ENCODE data around the gene GRIP1. TPM values are rescaled to one million over a fixed set of nuclear protein-coding genes. Genes with fewer than 3 reads are reported as not detected.

GRIP1 gene
- total RNA-seq, 1 donor from 2014 or later = not detected

- intact Hi-C loops (cut with micrococcal nuclease) = no loop called here
These were observed 279.0 kb downstream of the GRIP1 start for GRCh38 chr12:66399911-66400306.

- intact Hi-C loops (cut with micrococcal nuclease) = no loop called here
These were observed 279.7 kb downstream of the GRIP1 start for GRCh38 chr12:66398931-66399910.

- intact Hi-C loops (cut with micrococcal nuclease) = no loop called here
These were observed 281.1 kb downstream of the GRIP1 start for GRCh38 chr12:66397574-66398290.

- intact Hi-C loops (cut with micrococcal nuclease) = no loop called here
These were observed 285.0 kb downstream of the GRIP1 start for GRCh38 chr12:66393890-66394289.

- intact Hi-C loops (cut with micrococcal nuclease) = no loop called here
These were observed 286.5 kb downstream of the GRIP1 start for GRCh38 chr12:66392266-66392915.

- intact Hi-C loops (cut with micrococcal nuclease) = no loop called here
These were observed 290.4 kb downstream of the GRIP1 start for GRCh38 chr12:66388517-66388916.

GRCh38 chr12:66387117-66387516 lies 291.8 kb downstream of the GRIP1 start:
- intact Hi-C loops (cut with micrococcal nuclease) = no loop called here

- intact Hi-C loops (cut with micrococcal nuclease) = no loop called here
These were observed 297.9 kb downstream of the GRIP1 start for GRCh38 chr12:66380769-66381535.

GRCh38 chr12:66379616-66380015 lies 299.3 kb downstream of the GRIP1 start:
- intact Hi-C loops (cut with micrococcal nuclease) = no loop called here

- intact Hi-C loops (cut with micrococcal nuclease) = no loop called here
These were observed 303.3 kb downstream of the GRIP1 start for GRCh38 chr12:66375560-66375959.

- intact Hi-C loops (cut with micrococcal nuclease) = no loop called here
These were observed 306.9 kb downstream of the GRIP1 start for GRCh38 chr12:66371982-66372381.

- intact Hi-C loops (cut with micrococcal nuclease) = no loop called here
These were observed 311.7 kb downstream of the GRIP1 start for GRCh38 chr12:66367015-66367667.

- intact Hi-C loops (cut with micrococcal nuclease) = no loop called here
These were observed 313.0 kb downstream of the GRIP1 start for GRCh38 chr12:66365718-66366490.

GRCh38 chr12:66361703-66362102 lies 317.2 kb downstream of the GRIP1 start:
- intact Hi-C loops (cut with micrococcal nuclease) = no loop called here

GRCh38 chr12:66359300-66359699 lies 319.6 kb downstream of the GRIP1 start:
- intact Hi-C loops (cut with micrococcal nuclease) = no loop called here

GRCh38 chr12:66354291-66354690 lies 324.6 kb downstream of the GRIP1 start:
- intact Hi-C loops (cut with micrococcal nuclease) = no loop called here

GRCh38 chr12:66352899-66353298 lies 326.0 kb downstream of the GRIP1 start:
- intact Hi-C loops (cut with micrococcal nuclease) = loop anchor here (2.0 kb wide), 1 partner anchor 56 kb away; no protein-coding TSS in a partner anchor

GRCh38 chr12:66352197-66352596 lies 326.7 kb downstream of the GRIP1 start:
- intact Hi-C loops (cut with micrococcal nuclease) = loop anchor here (2.0 kb wide), 1 partner anchor 57 kb away; no protein-coding TSS in a partner anchor

- intact Hi-C loops (cut with micrococcal nuclease) = no loop called here
These were observed 327.6 kb downstream of the GRIP1 start for GRCh38 chr12:66351301-66351700.

GRCh38 chr12:66345956-66346355 lies 332.9 kb downstream of the GRIP1 start:
- intact Hi-C loops (cut with micrococcal nuclease) = loop anchor here (5.0 kb wide), 1 partner anchor 39 kb away; no protein-coding TSS in a partner anchor
